ENCODE measurements around the gene CDH23.

DNA sequence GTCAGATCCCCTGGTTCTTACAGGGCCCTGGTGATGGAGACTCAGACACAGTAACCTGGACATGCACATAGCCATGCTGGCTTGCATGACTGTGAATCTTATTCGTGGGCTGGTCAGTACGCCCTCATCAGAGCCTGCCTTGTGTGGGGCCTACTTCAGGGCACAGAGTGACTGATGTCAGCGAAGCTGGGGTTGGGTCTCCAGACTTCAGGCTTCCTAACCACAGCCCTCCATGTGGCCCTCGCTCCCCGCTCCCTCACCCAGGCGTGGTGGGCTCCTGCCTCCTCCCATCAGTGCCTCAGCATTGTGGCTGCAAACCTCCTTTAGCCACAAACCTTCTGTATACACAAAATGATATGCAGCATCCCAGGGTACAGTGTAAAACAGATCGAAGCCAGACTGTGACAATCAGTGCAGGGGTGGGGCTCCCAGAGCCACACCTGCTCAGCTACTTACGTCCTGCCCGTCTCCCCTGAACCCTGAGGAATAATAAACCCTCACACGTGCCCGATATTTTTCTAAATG is 329.9 kb downstream of the CDH23 start:
- TF ChIP-seq, protein P1, sequence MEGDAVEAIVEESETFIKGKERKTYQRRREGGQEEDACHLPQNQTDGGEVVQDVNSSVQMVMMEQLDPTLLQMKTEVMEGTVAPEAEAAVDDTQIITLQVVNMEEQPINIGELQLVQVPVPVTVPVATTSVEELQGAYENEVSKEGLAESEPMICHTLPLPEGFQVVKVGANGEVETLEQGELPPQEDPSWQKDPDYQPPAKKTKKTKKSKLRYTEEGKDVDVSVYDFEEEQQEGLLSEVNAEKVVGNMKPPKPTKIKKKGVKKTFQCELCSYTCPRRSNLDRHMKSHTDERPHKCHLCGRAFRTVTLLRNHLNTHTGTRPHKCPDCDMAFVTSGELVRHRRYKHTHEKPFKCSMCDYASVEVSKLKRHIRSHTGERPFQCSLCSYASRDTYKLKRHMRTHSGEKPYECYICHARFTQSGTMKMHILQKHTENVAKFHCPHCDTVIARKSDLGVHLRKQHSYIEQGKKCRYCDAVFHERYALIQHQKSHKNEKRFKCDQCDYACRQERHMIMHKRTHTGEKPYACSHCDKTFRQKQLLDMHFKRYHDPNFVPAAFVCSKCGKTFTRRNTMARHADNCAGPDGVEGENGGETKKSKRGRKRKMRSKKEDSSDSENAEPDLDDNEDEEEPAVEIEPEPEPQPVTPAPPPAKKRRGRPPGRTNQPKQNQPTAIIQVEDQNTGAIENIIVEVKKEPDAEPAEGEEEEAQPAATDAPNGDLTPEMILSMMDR (conservative IDR thresholded peaks at IDR 0.05 in 1 of 2, IDR thresholded peaks at IDR 0.05 in 1 of 2; ENCODE audit: extremely low read depth in 1 of 2, insufficient read depth in 1 of 2, low read depth in 1 of 2, low read length in 2 of 2) = no peak
- no peak for TF ChIP-seq EZH2 (IDR thresholded peaks at IDR 0.05; ENCODE audit: borderline replicate concordance, low read length)
